HepG2 (cell line): ENCODE data around the gene CACNA1H. TPM values are rescaled to one million over a fixed set of nuclear protein-coding genes. Genes with fewer than 3 reads are reported as not detected.
A peak's percentile ranks its signal among the peaks of the same experiment; 100 is the strongest.

Source experiments
- HMG20A ChIP-seq: IDR thresholded peaks from 2 replicates; pipeline ENCODE4 v1.6.1; 2016; ENCODE audit warnings: borderline replicate concordance
- PATZ1 ChIP-seq: sonication (generic); formaldehyde crosslinking; IDR thresholded peaks from 2 replicates; pipeline ENCODE4 v1.4.0; 2020; ENCODE audit warnings: missing genetic modification reagents
- POLR2AphosphoS5 ChIP-seq: IDR thresholded peaks from 2 replicates; pipeline ENCODE4 v1.6.1; 2012; ENCODE audit warnings: low read depth, low read length
- SIN3A ChIP-seq: IDR thresholded peaks from 2 replicates; pipeline ENCODE4 v1.6.1; 2011; ENCODE audit warnings: low read depth, mild to moderate bottlenecking, control low read depth, low read length, borderline replicate concordance
- SMYD3 ChIP-seq: sonication (generic); formaldehyde crosslinking; IDR thresholded peaks from 2 replicates; pipeline ENCODE4 v1.8.1; 2023; ENCODE audit warnings: mild to moderate bottlenecking, missing genetic modification reagents
- SNAPC2 ChIP-seq: sonication (generic); formaldehyde crosslinking; IDR thresholded peaks from 2 replicates; pipeline ENCODE4 v1.8.1; 2022; ENCODE audit warnings: mild to moderate bottlenecking, missing genetic modification reagents
- STAG1 ChIP-seq: sonication (generic); formaldehyde crosslinking; IDR thresholded peaks from 2 replicates; pipeline ENCODE4 v1.4.0; 2020; ENCODE audit warnings: missing genetic modification reagents
- ZC3H4 ChIP-seq: sonication (generic); formaldehyde crosslinking; IDR thresholded peaks from 2 replicates; pipeline ENCODE4 v1.4.0; 2020; ENCODE audit warnings: missing genetic modification reagents, borderline replicate concordance
- ZFP36 ChIP-seq: fragments of 150-350 bp; IDR thresholded peaks from 2 replicates; pipeline ENCODE4 v1.6.1; 2018; ENCODE audit warnings: borderline replicate concordance, low read length, low read depth; ENCODE audit not compliant: partially characterized antibody
- ZFP36L1 ChIP-seq: sonication (generic); formaldehyde crosslinking; IDR thresholded peaks from 2 replicates; pipeline ENCODE4 v1.8.0; 2022; ENCODE audit warnings: mild to moderate bottlenecking, missing genetic modification reagents, moderate library complexity
- ZFP62 ChIP-seq: sonication (generic); formaldehyde crosslinking; IDR thresholded peaks from 2 replicates; pipeline ENCODE4 v1.4.0; 2020; ENCODE audit warnings: missing genetic modification reagents
- ZNF264 ChIP-seq: sonication (generic); formaldehyde crosslinking; IDR thresholded peaks from 2 replicates; pipeline ENCODE4 v1.4.0; 2020; ENCODE audit warnings: missing genetic modification reagents
- ZNF556 ChIP-seq: sonication (generic); formaldehyde crosslinking; IDR thresholded peaks from 2 replicates; pipeline ENCODE4 v1.4.0; 2020; ENCODE audit warnings: mild to moderate bottlenecking, missing genetic modification reagents, borderline replicate concordance
- ZNF577 ChIP-seq: sonication (generic); formaldehyde crosslinking; IDR thresholded peaks from 2 replicates; pipeline ENCODE4 v1.4.0; 2020; ENCODE audit warnings: mild to moderate bottlenecking, low read depth, missing genetic modification reagents, borderline replicate concordance
- ZNF781 ChIP-seq: sonication (generic); formaldehyde crosslinking; IDR thresholded peaks from 2 replicates; pipeline ENCODE4 v1.5.1; 2020; ENCODE audit warnings: borderline replicate concordance, mild to moderate bottlenecking, missing genetic modification reagents; ENCODE audit errors: not compliant biosample characterization
- polyA plus RNA-seq, 8 experiments: library from polyadenylated mRNA; depleted of rRNA in 3 of 8; stranded (reverse) in 7 of 8; unstranded in 1 of 8; fragments of >200 nt; fragmentation: Illumina TruSeq in 4 of 8; extraction: Trizol in 4 of 8; gene quantifications; 2 replicates each; pipeline versions ENCODE4 v1.2.1 to v1.2.3, GENCODE V29; 2011 to 2016; ENCODE audit warnings: low read depth in 4 of 8, missing spikeins in 1 of 8, mixed read lengths in 1 of 8; ENCODE audit not compliant: insufficient read depth in 1 of 8
- total RNA-seq, 5 experiments: library from RNA; depleted of rRNA; stranded (reverse); fragments of >200 nt; fragmentation: Illumina TruSeq; extraction: Trizol; gene quantifications; 2 replicates each; pipeline ENCODE4 v1.2.3, GENCODE V29; 2016; ENCODE audit warnings: low read depth in 1 of 5
- TF ChIP-seq, protein P1 (sequence below): sonication (generic); formaldehyde crosslinking; IDR thresholded peaks from 2 replicates; pipeline ENCODE4 v1.4.0; 2020; ENCODE audit warnings: missing genetic modification reagents, borderline replicate concordance
- TF ChIP-seq, protein P2 (sequence below): IDR thresholded peaks from 2 replicates; pipeline ENCODE4 v1.6.1; 2016; ENCODE audit warnings: missing genetic modification reagents, missing compliant biosample characterization
- TF ChIP-seq, protein P3 (sequence below), 2 experiments: sonication (generic) in 1 of 2; formaldehyde crosslinking in 1 of 2; IDR thresholded peaks; 2 replicates each; pipeline versions ENCODE4 v1.6.1 to v1.9.0; 2014 to 2022; ENCODE audit warnings: antibody characterized with exemption in 1 of 2, borderline replicate concordance in 1 of 2, inconsistent platforms in 1 of 2, low read depth in 1 of 2, missing genetic modification reagents in 1 of 2
- TF ChIP-seq, protein P4 (sequence below): sonication (generic); formaldehyde crosslinking; IDR thresholded peaks from 2 replicates; pipeline ENCODE4 v1.4.0; 2020; ENCODE audit warnings: mild to moderate bottlenecking, missing genetic modification reagents

Gene CACNA1H
- total and polyA plus RNA-seq, 2 of the 13 experiments (the other 11 are each of a cell fraction or from before 2014, with no cell fraction given), result 0.40 to 1.8 TPM

GRCh38 chr16:1182316-1182671, 29.4 kb downstream of the CACNA1H start (continued):
- TF ChIP-seq, protein P1, sequence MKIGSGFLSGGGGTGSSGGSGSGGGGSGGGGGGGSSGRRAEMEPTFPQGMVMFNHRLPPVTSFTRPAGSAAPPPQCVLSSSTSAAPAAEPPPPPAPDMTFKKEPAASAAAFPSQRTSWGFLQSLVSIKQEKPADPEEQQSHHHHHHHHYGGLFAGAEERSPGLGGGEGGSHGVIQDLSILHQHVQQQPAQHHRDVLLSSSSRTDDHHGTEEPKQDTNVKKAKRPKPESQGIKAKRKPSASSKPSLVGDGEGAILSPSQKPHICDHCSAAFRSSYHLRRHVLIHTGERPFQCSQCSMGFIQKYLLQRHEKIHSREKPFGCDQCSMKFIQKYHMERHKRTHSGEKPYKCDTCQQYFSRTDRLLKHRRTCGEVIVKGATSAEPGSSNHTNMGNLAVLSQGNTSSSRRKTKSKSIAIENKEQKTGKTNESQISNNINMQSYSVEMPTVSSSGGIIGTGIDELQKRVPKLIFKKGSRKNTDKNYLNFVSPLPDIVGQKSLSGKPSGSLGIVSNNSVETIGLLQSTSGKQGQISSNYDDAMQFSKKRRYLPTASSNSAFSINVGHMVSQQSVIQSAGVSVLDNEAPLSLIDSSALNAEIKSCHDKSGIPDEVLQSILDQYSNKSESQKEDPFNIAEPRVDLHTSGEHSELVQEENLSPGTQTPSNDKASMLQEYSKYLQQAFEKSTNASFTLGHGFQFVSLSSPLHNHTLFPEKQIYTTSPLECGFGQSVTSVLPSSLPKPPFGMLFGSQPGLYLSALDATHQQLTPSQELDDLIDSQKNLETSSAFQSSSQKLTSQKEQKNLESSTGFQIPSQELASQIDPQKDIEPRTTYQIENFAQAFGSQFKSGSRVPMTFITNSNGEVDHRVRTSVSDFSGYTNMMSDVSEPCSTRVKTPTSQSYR (CRISPR knock-in tag), result peak; percentile 73; the same call in 1 of the 2 replicates
- TF ChIP-seq ZFP62 (CRISPR knock-in tag), result no peak
- peak; percentile 37; the same call in 1 of the 2 replicates for TF ChIP-seq HMG20A (CRISPR knock-in tag)
- TF ChIP-seq ZNF781 (CRISPR knock-in tag), result no peak
- TF ChIP-seq ZNF556 (CRISPR knock-in tag), result no peak
- TF ChIP-seq POLR2AphosphoS5, result no peak
- TF ChIP-seq, protein P2, sequence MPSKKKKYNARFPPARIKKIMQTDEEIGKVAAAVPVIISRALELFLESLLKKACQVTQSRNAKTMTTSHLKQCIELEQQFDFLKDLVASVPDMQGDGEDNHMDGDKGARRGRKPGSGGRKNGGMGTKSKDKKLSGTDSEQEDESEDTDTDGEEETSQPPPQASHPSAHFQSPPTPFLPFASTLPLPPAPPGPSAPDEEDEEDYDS (CRISPR knock-in tag), result no peak
- TF ChIP-seq SIN3A, result no peak
- TF ChIP-seq SNAPC2 (CRISPR knock-in tag), result no peak
- TF ChIP-seq ZC3H4, result no peak
- no peak for TF ChIP-seq ZNF264 (CRISPR knock-in tag)
- no peak for TF ChIP-seq STAG1 (CRISPR knock-in tag)
- TF ChIP-seq, protein P3, sequence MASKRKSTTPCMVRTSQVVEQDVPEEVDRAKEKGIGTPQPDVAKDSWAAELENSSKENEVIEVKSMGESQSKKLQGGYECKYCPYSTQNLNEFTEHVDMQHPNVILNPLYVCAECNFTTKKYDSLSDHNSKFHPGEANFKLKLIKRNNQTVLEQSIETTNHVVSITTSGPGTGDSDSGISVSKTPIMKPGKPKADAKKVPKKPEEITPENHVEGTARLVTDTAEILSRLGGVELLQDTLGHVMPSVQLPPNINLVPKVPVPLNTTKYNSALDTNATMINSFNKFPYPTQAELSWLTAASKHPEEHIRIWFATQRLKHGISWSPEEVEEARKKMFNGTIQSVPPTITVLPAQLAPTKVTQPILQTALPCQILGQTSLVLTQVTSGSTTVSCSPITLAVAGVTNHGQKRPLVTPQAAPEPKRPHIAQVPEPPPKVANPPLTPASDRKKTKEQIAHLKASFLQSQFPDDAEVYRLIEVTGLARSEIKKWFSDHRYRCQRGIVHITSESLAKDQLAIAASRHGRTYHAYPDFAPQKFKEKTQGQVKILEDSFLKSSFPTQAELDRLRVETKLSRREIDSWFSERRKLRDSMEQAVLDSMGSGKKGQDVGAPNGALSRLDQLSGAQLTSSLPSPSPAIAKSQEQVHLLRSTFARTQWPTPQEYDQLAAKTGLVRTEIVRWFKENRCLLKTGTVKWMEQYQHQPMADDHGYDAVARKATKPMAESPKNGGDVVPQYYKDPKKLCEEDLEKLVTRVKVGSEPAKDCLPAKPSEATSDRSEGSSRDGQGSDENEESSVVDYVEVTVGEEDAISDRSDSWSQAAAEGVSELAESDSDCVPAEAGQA (IDR thresholded peaks at IDR 0.05; ENCODE audit: low read depth), result no peak
- TF ChIP-seq, protein P3 (CRISPR knock-in tag; IDR thresholded peaks at IDR 0.05; ENCODE audit: borderline replicate concordance), result no peak
- TF ChIP-seq ZNF577 (CRISPR knock-in tag), result no peak
- TF ChIP-seq ZFP36L1 (CRISPR knock-in tag), result no peak
- TF ChIP-seq PATZ1 (CRISPR knock-in tag), result peak; percentile 51; the same call in 1 of the 2 replicates
- TF ChIP-seq SMYD3 (CRISPR knock-in tag), result no peak
- TF ChIP-seq, protein P4, sequence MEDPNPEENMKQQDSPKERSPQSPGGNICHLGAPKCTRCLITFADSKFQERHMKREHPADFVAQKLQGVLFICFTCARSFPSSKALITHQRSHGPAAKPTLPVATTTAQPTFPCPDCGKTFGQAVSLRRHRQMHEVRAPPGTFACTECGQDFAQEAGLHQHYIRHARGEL (CRISPR knock-in tag), result no peak
- no peak for TF ChIP-seq ZFP36
